SIG-M5 treated with dmso at 0.1 percent for 504 hours (cell line): Measurements from ENCODE around the gene PTPRT.

Experiments used
- DNase-seq: peaks from one replicate; lab custom pipeline; 2025; ENCODE audit not compliant: unreplicated experiment; lab: John Stamatoyannopoulos, UW

PTPRT gene

GRCh38 chr20:42646250-42646649 lies 543.5 kb downstream of the PTPRT start:
- DNase-seq, result no peak

GRCh38 chr20:42641886-42642285 lies 547.8 kb downstream of the PTPRT start:
- no peak for DNase-seq

GRCh38 chr20:42639140-42639539 lies 550.6 kb downstream of the PTPRT start:
- DNase-seq, result no peak

- no peak for DNase-seq
Measured at GRCh38 chr20:42635699-42636411, 553.9 kb downstream of the PTPRT start.

GRCh38 chr20:42634156-42634555 lies 555.5 kb downstream of the PTPRT start:
- no peak for DNase-seq

GRCh38 chr20:42628683-42629082 lies 561.0 kb downstream of the PTPRT start:
- DNase-seq, result no peak

- no peak for DNase-seq
Measured at GRCh38 chr20:42613076-42613475, 576.6 kb downstream of the PTPRT start.

- no peak for DNase-seq
Measured at GRCh38 chr20:42611889-42612837, 577.5 kb downstream of the PTPRT start.

GRCh38 chr20:42611423-42611822 lies 578.3 kb downstream of the PTPRT start:
- DNase-seq, result no peak

GRCh38 chr20:42610070-42610469 lies 579.6 kb downstream of the PTPRT start:
- DNase-seq, result no peak

- no peak for DNase-seq
Measured at GRCh38 chr20:42609618-42610017, 580.1 kb downstream of the PTPRT start.

- no peak for DNase-seq
Measured at GRCh38 chr20:42604998-42605956, 584.4 kb downstream of the PTPRT start.

- no peak for DNase-seq
Measured at GRCh38 chr20:42603655-42604054, 586.1 kb downstream of the PTPRT start.

- no peak for DNase-seq
Measured at GRCh38 chr20:42598581-42598980, 591.1 kb downstream of the PTPRT start.

GRCh38 chr20:42595625-42596024 lies 594.1 kb downstream of the PTPRT start:
- no peak for DNase-seq

- no peak for DNase-seq
Measured at GRCh38 chr20:42594659-42595058, 595.0 kb downstream of the PTPRT start.

GRCh38 chr20:42594011-42594410 lies 595.7 kb downstream of the PTPRT start:
- DNase-seq, result no peak

- DNase-seq, result no peak
Measured at GRCh38 chr20:42589976-42590639, 599.6 kb downstream of the PTPRT start.

GRCh38 chr20:42588847-42589246 lies 600.9 kb downstream of the PTPRT start:
- DNase-seq, result no peak

GRCh38 chr20:42587427-42587826 lies 602.3 kb downstream of the PTPRT start:
- DNase-seq, result no peak
